ENCODE results near the gene NOP56.
"Not testable (repeated sequence)": the region's sequence is repeated elsewhere in the genome, so short reads cannot be mapped to it uniquely, and the experiment has no call there.

Gene NOP56

DNA sequence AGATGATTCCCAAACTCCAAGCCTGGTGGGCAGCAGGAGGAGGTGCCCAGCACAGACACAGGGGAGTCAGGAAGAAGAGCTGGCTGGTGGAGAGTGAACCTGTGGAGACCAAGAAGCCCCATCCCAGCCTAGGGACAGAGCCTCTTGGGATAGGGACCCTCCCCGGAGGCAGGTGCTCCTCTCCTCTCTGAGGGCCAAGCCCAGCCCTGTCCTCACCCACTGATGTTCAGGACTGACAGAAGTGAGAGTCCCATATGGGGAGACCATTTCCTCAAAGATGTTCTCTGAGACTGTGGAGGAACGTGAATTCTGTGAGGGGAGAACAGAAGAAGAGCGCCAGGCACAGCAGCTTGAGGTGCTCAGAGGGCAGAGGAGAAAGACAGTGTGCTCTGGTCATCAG is 37.8 kb downstream of the NOP56 start:
- no peak for DNase-seq

DNA sequence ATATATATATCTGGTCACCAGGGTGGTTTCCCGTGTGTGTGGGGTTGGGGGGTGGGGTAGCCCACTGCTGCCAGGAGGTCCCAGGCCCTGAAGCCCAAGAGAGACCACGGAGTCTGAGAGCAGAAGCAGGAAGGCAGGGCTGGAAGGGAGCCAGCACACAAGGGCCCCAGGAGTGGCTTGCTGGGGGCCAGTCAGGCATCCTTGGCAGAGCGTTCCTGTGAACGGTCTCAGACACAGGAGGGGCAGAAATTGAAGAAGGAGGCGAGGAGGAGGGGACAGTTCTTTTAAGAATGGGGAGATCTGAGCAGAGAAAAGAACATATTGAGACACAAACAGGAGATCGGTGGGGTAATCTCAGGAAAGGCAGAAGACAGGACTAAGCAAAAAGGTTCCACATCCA is 38.3 kb downstream of the NOP56 start:
- no peak for DNase-seq

DNA sequence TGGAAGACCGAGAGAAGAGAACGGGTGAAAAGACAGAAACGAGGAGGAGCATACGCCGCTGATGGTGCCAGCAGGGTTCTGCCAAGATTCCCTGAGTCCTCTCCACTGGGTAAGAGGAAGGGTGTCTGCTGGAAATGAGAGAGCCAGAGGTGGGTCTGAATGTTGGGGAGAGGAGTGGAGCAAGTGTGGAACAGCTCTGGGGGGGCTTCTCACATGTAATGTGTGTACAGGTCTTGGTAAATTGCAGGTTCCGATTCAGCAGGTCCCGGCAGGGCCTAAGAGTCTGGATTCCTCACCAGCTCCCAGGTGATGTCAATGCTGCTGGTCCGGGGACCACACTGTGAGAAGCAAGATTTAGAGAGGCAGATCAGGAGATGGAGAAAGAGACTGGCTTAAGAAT is 38.7 kb downstream of the NOP56 start:
- DNase-seq, result no peak

DNA sequence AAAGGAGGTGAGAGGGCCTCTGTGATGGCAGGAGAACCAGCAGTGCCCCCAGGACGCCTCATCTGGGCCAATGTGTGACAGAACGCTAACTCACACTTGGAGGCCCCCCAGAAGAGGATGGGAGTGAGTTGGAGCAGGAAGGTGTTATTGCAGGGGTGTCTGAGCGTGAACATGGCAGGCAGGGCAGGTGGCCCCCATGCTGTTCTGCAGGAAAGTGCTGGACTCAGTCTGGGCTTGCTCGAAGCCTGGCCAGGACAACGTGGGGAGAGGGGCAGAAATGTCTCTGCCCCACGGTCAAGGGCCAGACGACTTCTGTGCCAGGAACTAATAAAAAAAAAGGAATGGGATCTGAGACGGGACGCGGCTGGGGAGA is 39.2 kb downstream of the NOP56 start:
- DNase-seq, result no peak

DNA sequence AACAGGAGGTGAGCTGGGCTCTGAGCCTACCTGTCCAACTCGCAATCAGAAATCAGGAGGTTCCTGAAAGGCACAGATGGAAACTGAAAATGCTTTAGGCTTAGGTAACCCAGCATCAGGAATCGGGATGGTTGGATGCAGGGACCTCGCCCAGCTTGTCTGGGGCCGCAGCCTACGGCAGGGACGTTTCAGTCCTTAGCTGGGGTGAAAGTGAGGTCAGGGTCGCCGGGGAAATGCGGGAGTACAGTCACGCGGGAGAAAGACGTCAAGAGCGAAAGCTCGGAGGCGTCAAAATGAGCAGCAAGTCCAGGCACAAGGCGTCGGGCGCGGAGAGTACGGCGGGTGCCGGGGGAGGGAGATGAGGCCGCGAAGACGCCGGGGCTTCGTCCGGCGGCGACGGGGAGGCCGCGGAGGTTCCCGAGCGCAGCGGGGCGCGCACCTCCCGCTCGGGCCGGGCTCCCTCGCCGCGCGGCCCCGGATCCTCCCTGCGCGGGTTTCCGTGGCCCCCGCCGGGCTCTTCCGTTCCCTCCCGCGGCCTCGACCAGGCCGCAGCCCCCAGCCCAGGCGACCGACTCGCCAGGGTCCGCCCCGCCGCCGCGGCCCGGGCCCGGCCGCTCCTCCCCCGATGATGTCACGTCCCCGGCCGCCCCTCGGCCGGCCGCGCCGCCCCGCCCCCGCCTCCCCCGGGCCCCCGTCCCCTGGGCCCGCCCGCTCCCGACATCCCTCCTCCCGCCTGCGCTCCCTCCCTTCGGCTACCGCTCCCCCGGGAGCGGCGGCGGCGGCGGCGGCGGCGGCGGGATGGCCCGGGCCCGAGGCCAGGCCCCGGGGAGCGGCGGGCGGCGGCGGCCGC is 39.8 kb downstream of the NOP56 start, which contains the start of gene EBF4:
Gene EBF4, plus strand, starts transcription at position 745 of the 850 bp plus-strand sequence. CDS start 866 bp downstream, outside the sequence.
- DNase-seq, result no peak

DNA sequence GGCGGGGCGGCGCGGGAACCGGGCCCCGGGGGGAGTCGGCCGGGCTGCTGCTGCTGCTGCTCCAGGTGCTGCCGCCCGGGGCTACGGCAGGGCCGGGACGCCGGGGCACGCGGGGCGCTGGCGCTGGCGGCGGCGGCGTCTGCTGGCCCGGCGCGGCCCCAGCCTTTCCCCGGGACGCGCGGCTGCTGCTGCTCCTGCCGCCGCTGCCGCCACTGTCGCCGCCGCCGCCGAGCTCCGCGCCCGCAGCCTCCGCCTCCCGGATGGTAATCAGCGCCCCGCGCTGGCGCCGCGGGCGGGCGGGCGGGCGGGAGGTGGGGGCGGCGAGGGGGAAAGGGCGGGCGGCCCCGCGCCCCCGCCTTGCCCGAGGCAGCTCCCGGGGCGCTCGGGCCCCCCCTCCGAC is 40.5 kb downstream of the NOP56 start:
- DNase-seq, result no peak

DNA sequence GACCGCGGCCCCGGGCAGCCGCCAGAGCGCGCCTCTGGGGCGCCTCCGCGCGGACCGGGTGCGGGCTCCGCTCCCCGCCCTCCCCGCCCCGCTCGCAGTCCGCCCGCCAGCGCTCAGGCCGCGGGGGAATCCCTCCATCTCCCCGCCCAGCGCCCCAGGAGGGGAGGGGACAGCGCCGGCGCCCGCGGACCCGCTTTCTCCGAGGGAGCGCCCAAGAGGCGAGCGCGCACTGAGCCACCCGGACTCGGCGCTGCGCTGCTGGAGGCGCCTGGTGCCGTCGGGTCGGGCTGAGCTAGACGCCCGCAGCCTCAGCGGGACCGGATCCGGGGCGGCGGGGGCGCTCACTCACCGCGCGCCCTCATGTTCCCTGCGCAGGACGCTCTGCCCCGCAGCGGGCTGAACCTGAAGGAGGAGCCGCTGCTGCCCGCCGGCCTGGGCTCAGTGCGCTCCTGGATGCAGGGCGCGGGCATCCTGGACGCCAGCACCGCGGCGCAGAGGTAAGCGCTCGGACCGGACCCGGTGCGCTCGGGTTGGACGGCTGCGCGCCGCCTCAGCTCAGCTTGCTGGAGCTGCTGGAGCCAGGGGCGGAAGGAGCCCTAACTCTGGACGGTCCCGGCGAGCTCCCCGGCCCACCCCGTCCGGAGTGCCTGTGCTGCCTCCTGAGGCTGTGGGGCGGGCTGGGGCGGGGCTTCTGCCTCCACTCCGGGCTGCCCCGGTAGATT is 41.0 kb downstream of the NOP56 start:
- DNase-seq, result no peak

DNA sequence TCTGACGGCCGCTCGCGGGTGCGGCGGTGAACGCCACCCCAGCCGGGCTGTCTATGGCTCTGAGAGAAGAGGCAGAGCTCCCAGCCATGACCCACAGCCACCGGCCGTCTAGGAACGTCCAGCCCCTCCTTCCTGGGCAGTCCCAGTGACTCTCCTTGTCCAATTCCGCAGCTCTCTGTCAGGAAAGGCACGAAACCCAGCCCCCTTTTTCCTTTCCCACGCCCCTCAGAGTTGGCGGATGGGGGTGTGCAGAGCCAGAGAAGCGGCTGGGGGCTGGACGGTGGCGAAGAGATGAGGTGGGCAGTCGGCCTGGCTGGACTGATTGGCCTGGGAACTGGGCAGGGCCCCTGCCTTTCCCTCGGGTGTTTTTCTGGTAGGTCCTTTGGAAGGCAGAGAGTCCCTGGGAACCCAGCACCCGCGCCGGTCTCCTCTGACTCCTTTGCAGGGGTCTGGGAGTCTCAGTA is 41.6 kb downstream of the NOP56 start:
- no peak for DNase-seq

DNA sequence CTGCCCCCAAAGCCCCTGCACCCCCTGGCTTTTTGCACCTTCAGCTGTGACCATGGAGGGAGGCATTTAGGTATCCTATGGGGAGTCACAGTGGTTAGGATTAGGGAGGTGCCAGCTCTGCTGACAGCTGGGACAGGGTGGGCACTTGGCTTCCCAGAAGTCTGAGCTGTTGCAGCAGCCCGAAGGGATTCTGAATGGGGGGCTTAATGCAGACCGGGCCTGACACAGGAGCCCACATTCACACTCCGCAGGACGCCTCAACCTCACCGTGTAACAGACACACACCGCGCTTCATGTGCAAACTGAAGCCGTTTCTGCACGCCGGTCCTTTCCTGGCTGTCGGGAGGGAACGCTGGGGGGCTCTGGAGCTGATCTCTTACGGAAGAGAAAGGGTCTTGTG is 42.1 kb downstream of the NOP56 start:
- DNase-seq, result no peak

DNA sequence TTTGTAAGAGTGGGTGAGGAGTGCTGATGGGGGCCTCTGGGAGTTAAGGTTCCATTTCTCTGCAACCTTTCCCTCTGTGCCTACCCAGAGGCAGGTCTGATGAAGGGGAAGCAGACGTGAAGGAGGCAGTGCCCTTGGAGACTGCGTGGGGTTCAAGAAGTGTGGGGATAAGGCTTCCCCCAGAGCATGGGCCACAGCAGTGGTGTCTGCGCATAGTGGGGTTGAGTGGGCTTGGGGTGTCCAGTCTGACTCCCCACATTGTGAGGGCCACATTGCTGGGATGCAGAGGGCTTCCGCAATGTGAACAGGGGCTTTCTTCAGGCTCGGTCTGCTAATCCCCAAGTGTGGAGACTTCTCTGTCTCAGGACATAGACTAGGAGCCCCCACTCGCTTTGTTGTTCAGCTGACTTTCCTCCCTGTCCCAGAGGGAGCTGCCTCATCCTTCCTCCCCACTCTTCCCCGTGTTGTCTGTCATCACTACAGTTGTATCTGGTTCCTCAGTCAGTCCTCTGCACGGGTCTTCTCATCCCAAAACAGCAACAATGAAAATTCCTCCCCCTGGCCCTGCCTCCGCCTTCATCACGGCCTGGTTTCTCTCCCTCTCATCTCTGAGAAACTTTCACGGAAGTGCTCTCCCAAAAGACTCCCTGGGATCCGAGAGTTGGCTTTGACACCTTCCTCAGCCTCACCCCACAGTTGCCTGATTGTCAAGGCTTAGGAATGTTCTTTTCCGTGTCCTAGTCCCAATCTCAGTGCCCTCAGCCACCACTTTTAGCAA is 43.0 kb downstream of the NOP56 start:
- DNase-seq, result no peak

DNA sequence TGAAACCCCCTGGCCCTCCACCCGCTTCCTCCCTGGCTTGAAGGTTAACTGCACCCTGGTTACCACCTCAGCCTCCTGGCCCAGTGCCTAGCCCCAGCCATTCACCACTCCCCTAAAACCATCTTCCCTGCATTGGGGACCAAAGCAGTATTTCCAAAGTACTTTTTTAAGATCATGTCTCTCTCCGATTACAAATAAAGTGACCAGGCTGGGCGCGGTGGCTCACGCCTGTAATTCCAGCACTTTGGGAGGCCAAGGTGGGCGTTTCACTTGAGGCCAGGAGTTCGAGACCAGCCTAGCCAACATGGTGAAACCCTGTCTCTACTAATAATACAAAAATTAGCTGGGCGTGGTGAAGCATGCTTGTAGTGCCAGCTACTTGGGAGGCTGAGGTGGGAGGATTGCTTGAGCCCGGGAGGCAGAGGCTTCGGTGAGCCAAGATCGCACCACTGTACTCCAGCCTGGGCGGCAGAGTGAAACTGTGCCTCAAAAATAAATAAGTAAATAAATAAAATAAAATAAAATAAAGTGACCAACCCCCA is 43.6 kb downstream of the NOP56 start:
- DNase-seq, result not testable (repeated sequence)

DNA sequence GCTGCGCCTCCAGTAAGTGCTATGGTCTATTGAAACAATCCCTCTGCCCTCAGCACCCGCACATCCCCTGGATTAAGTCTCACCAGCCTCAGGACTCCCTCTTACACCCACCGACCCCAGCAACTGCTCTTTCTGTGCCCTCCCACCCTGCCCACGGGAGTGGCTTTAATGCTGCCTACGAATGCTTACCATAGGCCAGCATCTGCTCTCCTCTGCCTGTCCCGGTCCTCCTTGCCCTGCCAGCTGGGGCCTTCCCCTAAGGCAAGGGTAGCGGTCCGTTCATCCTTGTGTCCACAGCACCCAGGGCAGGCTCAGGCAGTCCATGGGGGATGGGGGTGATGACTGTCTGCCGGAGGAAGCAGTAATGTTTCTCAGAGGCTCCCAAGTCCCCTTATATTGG is 44.2 kb downstream of the NOP56 start:
- DNase-seq, result no peak

DNA sequence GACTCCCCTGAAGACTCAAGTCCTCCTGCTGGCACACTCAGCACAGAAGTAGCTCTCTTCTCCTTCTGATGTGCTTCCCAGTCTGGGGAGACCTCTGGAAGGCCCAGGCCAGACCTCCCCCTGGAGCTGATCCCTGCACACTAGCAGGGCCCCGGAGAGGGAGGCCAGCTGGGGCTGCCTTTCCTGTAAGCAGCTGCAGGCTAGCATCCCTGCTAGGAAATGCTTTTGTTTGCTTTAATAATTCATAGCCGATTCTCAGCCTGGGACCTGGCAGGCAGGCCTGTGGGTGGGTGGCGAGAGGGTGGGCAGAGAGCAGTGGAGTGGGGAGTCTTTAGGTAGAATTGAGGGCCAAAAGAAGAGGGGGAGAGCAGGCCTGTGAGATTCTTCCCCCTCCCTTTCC is 45.3 kb downstream of the NOP56 start:
- DNase-seq, result no peak

DNA sequence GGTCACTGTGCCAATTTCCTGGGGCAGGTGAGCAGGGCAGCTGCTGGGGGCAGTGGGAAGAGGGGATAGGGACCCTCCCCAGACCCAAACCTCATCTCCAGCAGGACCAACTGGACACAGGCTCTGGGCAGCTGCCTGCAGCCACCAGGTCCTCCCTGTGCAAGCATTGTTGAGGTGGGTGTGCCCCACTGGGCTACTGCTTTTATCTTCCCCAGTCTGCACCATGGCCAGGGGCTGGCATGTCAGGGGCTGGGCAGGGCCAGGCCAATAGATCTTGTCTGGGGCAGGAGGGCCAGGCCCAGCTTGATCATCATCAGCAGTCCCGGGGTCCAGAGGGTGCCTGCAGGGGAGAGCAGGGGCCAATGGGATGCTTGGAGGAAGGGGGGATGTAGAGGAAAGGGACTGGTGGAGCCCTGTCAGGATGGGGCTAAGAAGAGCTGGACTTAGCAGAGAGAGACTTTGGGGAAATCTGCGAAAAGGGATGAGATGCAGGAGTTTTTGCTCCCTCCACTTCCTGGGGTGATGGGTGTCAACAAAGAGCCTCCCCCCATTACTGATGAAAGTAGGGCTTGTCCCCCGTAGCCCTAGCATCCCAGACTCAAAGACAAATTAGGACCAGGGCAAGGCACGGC is 45.9 kb downstream of the NOP56 start:
- no peak for DNase-seq

DNA sequence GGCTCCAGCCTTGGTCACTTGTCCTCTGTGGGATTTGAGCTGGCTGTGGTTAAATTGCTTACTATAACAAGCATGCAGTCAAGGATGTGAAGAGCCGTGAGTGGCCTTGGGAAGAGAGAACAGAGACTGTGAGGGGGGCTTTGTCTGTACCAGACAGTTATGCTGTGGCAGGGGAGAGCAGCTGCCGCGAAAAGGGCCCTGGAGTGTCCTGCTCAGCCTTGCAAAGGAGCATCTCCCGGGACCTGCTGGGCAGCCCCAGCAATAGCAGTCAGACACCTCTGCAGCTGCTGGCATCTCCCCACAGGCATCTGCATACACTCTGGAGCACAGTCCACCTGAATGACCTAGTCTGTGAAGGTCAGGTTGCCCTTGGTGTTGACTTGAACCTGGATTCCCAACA is 46.5 kb downstream of the NOP56 start:
- DNase-seq, result no peak

DNA sequence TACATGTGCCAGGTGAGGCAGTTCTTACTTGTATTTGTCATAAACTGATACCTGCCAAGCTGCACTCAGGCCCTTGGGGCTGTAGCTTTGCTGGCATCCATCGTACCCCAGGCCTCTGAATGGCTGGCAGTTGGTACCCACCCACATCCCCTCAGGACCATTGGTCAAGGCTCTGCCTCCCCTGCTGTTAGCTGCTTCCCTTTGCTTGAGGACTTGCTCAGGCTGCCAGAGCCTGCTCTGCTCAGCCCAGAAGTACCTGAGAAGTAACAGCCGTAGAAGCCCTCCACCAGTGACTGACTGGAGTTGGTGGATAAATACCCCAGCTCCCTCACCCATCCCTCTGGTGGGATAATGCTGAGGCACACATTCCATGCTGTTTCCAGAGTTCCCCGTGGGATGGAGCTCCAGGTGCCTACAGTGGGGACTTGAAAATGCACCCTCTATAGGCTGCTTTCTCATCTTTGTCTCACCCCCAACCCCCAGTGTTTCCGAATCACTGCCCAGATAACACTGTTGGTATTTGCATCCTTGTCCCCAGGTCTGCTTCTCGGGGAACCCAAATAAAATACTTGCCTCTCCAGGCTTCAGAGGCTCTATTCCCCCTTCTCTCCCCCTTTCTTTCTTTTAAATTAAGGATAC is 47.5 kb downstream of the NOP56 start:
- no peak for DNase-seq

DNA sequence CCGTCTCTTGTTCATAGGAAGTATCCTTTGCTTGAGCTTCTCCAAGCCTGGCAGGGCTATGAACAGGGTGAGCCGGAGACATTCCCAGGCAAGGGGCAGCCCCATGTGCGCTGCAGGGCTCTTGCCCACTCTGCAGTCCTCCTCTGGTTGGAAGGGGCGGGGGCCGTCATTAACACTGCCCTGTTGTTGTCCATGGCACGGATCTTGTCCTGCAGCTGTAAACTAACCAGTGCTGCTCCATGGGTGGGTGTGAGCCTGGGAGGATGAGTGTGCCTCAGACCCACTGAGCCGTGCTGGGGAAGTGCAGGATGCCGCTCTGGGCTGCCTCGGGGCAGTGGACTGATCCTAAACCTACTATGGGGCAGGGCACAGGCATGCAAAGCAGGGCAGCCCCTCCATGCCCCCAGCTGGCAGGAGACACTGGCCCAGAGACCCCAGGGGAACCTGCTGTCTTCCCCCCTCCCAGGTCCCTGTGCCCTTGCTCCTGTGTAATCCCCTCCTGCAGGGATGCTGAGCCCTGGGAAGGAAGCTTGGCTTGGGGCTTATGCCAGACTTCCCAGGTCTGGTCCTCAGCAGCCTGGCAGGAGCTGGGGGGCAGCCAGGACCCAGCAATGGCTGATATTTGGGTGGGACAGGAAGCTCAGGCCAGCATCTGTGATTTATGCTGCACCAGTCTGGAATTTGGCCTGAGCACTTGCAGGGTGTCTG is 48.6 kb downstream of the NOP56 start:
- DNase-seq, result no peak

DNA sequence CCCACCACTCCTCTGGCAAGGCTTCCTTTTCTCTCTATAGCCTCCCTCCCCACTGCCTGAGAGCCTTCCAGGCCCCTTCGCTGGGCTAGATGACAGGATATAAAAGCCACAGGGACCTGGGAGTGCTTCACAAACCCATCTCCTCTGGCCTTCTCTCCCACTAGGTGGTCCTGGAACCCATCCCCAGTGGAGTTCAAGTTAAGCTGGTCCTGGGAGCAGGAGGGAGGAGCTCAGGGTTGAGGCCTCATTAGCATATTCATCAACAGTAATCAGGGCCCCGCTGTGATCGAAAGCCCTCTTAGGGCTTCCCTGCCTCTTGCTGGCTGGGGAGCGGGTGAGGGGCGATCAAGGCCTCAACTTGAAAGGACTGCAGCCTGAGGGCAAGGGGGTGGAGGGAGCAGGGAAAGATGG is 49.2 kb downstream of the NOP56 start:
- no peak for DNase-seq

DNA sequence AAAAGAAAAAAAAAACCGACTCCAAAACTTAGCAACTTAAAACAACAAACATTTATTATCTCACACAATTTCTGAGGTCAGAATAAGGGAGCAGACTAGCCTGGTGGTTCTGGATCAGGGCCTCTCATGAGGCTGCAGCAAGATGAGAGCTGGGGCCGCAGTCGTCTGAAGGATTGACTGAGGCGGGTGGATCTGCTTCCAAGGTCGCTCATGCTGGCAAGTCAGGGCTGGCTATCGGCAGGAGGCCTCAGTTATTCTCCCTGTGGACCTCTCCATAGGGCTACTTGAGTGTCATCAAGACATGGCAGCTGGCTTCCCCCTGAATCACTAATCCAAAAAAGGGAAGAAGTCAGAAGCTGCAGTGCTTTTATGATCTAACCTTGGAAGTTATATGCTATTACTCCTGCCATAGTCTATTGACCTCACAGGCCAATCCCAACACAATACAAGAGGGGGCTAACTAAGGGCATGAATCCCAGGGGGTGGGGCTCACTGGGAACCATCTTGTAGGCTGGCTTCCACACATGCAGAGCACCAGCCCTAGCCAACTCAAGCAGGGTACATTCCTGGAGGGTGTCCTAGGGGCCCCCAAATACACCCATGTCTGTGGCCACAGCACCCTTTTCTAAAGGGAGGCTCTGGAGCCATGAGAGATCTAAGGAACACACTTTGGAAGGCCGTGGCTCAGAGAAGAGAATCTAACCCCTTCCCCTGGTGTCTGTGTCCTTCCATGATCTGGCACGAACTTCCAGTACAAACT is 51.5 kb downstream of the NOP56 start:
- no peak for DNase-seq

DNA sequence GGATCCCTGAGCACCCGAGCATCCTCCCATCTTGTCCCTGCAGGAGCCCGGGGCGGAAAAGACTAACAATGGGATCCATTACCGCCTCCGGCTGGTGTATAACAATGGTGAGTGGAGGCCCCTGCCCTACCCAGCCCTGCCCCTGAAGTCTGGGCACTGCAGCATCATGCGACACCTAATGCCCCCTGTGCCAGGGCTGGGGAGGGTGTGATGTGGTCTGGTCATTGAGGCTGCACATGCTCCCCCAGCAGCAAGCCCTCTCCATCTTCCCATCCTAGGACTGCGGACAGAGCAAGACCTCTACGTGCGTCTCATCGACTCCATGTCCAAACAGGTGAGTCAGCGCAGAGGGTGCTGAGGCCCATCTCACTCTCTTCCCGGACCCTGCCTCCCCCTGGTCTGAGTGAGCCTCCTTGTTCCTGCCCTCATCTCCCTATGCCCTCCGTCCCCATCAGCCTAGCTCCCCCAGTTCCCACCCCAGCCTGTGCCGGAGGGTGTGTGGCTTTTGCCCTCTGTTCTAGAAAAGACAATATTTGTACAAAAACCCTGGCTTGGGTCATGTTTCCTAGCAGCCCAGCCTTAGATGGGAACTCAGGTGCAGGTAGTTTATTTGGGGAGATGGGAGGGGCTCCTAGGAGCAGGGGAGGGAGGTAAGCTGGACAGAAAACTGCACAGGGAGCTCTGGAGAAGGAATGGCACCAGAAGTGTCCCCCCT is 53.7 kb downstream of the NOP56 start:
- no peak for DNase-seq
